GM18868 (cell line): ENCODE measurements around the gene SLIT2.

Experiments
- ATAC-seq: cut with Tn5 transposase; IDR thresholded peaks from one replicate; pipeline ENCODE4 v1.9.1; 2021; ENCODE audit warnings: mild to moderate bottlenecking, moderate library complexity; ENCODE audit not compliant: unreplicated experiment

SLIT2 gene

DNA sequence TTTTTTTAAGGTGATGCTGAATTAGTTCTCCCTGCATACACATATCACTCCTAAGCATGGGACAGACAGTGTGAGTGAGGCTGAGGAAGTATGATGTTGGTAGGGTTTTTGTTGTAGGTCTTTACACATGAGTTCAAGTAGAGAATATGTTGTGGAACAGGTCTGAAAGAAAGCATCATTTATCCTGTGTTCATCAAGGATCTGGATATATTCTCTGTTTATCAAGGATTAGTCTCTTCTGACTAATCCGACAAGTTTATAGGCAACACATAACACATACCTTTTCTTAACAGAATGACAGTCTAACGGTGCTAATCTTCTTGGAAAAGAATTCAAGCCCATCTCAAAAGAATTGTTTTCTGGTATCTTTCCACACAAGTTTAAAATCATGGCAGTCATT is 10.5 kb downstream of the SLIT2 start:
- no peak for ATAC-seq

DNA sequence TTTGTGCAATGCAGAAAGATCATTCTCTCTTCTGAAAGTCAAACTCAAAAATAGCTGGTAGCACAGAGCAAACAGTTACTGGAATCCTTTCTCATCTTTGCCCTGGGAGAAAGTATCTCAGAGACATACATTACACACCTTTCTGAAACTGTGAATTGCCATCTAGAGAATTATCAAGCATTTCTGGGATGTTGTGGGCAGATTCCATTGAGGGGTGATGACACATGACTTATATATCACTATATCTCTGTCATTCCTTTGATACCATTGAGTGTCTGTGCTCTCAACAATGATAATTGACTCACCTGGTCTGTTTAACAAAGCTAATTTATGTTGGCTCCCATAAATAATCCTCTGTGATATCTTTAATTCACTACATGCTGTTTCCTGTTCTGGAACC is 13.0 kb downstream of the SLIT2 start:
- ATAC-seq = no peak

DNA sequence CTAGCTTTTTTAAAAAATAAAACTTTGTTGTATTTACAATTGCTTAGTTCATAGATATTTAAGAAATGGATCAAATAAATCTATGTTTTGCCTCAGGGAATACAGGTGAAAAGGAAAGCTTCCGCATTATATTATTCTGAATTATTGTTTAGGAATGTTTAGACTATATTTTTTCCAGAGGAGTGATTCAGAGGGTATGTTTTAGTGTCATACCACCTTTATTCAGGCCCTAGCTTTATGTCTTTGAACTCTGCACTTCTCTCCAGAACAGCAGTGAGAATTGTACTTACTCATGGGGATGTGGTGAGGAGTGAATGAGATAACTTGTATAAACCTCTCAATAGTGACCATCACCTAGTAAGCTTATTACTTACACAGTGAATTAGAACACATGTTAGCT is 14.0 kb downstream of the SLIT2 start:
- no peak for ATAC-seq

DNA sequence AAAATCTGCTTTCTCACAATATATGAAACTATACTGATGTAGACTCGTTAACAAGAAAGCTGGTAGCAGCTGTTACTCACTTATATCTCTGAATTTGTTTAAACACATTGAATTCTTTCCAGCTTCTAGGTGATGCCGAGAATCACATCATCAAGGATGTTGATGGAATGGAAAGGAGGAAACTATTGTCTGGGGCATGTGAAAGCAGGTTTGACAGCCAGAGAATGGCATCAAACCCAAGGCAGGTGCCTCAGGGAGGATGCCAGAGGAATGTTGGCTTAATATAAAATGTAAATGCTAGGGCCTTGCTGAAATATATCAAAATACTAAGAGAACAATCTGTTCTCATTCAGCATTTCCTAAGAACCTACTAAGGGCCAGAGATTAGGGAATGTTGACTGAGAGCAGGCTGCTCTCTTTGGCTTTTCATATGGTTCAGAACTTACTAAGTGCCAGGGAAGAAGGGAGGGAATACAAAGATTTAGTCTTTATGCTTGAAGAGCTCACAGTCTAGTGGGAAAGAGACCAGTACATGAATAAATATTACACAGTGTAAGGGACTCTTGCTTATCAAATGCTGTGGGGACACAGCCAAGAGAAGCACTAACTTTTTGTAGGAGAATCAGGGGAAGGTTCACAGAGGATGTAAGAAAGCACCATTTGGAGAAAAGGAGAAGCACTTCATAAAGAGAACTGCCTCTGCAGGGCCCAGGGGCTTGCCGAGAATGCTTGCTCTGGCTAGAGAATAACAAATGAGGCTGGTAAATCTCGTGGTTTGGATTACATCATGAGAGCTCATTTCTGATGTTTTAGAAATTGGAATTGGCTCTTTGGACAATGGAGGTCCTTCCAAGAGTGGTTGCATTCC is 14.7 kb downstream of the SLIT2 start:
- no peak for ATAC-seq

DNA sequence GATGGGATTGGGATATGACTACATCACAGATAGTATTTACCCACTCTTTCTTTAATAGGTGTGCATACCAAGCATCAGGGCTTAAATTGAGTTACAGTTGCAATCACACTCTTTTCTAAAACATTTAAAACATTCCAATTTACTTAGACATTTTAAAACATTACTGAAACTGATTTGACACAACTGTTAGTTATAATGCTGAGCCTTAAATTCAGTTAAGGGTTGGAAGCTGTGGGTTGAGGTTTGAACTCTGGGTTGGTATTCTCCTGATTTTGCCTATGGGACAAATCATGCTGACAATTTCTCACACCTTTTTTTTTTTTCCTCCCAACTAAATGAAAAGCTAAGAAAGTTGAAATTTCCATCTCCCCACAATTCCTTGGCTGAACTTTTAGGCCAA is 16.3 kb downstream of the SLIT2 start:
- no peak for ATAC-seq

DNA sequence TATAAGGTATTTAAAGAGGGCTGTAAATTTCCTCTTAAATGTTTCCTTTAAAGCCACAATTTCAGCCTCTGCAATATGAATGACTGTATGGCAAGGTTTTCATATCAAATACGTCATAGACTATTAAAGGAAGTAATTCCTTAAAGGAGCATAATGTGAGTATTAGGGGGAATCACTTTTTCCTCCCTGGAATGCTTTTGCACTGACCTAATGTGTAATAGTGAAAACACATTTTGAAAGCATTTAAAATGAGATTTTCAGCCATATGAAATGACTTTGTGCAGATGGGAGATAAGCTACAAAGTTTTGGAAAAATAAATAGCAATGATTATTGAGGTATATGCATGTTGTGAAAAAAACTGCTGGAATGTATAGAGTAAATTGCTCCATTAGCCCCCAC is 17.6 kb downstream of the SLIT2 start:
- ATAC-seq = no peak

DNA sequence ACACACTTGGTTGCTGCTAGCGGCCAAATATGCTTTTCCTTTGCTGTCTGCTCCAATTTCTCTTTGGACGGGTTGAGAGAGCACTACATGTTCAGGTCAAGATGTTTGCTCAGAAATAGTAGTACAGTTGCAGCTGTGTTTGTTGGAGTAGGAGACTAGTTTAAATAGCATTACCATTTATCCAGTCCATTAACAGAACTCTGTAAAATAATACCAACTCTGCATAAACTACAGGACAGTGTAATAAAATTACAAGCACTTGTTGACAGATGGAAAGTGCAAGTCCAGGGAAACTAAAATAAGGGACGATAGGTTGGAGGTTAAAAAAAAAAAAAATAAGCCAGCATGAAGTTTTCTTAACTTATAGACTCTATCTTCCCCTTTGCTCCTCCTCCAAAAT is 20.2 kb downstream of the SLIT2 start:
- no peak for ATAC-seq

DNA sequence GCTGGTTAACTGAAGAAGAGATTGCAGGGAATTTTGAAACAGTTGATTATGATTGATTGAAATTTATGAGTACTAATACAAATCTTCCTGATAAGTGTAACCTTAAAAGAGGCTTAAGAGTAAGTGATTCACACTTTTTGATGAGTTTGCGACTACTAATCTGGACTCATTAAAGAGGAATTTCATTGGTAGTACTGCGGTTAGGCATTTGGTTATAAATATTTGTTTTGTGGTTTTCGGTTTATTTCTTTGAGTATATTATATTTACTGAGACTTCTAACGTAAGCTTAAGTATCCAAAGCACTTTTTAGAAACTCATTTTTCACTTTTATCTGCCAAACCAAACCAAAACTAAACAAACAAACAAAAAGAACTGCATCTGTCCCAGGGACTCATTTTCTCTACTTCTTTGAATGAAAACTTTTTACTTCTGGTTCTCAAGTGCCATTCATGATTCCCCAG is 20.7 kb downstream of the SLIT2 start:
- ATAC-seq = no peak

DNA sequence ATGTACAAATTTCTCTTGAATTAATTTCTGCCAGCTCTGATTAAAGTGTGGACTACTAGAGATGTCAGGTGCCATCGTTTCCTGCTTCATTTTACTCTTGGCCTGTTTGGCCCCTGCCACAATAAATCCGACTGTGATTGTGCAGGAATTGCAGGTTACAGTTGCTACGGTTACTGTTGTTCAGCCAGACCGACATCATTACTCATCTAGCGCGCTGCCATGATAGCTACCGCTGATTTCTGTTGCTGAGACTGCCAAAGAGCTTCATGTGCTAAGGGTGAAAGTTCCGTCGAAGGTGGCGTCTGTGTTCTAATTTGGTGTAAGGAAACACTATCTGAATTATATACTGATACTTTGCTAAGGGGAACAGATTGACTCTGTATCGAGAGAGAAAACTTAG is 22.1 kb downstream of the SLIT2 start:
- no peak for ATAC-seq

DNA sequence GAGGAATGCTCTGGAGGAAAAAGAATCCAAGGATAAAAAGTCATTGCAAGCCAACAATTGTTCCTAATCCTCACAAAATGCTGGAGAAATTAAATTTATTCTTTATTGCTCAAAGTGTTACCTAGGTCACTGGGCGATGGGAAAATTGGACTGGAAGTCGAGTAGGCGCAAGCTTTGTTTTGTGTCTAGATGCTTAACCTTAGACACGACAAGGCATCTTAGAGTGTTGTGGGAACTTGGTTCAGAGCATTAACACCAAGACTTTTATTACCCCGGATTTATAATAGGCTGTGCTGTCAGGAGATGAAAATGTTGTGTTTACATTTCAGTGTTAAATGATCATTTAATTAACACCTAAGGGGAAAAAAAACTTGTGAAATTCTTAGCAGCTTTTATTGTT is 25.1 kb downstream of the SLIT2 start:
- no peak for ATAC-seq

DNA sequence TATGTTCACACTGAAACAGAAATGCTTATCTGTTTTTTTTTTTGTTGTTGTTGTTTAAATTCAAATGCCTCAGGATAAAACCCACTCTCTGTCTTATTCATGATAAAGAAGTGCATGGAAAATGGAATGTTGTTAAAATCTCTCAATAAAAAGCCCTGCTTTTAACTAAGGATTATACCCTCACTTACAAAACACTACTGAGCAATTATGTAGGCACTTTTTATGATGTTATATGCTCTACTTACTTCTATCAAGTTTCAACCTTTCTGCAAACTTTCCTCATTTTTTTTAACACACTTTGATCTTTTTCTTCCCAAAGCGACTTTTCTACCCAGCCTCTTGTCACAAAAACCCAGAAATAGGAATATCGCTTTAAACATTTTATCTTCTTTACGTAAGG is 26.5 kb downstream of the SLIT2 start:
- ATAC-seq = no peak

DNA sequence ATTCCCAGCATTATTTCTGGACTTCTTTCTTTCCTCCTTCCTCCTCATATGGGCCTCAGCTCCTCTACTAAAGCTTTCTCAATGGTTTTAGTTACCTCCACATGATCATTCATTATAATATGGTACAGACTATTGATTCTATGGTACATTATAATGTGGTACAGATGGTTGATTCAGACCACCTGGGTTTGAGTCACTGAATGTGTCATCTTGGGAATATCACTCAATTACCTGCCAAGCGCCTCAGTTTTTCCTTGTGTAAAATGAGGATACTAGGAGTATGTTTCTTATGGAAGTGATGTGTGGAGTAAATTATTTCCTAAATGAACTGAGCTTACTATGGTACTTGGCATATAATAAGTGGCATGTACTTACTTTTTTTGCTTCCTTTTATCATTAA is 27.7 kb downstream of the SLIT2 start:
- no peak for ATAC-seq

DNA sequence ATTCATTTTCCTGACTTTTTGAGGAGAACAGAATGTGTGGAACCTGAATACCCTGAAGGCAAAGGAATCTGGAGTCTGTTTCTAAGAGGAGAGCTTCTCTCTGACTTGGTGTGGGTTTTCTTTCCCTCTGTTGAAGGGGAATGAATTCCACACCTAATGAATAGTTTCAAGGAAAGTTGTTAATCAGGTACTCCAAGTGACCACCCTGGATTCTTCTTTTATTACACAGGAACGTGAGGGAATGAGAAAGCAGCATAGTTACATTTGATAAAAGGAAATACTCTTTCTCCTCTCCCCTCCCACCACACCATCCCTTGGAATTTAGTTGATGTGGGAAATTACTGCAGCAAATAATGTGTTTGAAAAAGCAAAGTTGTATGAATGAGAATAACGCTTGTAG is 29.7 kb downstream of the SLIT2 start:
- ATAC-seq = no peak

DNA sequence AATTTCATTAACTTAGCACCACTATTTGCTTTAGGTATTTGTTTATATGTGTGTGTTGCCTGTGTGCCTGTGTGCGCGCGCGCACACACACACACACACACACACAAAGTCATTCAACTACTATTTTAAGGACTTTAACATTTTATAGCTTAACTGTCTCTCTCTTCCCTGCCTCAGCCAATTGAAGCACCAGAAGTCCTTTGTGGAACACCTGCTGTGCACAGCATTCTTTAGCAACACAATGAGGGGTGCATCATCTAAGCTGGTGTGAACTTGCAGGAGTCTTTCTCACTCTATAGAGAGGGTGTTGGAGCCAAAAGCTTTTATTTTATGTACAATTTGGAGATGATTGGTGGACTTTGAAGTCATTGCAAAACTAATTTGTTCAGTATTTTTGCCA is 31.3 kb downstream of the SLIT2 start:
- no peak for ATAC-seq

DNA sequence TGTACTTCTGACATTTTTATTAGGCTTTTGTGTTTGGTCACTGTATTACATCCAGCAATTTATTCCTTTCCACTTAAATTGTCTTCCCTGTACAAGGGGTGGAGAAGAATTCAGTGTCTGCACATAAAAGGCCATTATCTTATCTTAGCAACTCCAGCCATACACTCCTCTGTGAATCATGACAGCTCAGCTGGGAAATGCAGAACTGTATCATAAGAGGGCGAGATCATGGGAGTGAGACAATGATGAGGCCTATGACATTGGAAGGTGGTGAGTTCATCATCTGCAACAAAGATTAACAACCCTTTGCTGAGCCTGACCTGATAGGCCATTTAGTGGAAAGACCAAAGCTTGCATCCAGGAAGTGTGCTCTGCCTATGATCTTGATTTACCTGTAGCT is 33.3 kb downstream of the SLIT2 start:
- no peak for ATAC-seq

DNA sequence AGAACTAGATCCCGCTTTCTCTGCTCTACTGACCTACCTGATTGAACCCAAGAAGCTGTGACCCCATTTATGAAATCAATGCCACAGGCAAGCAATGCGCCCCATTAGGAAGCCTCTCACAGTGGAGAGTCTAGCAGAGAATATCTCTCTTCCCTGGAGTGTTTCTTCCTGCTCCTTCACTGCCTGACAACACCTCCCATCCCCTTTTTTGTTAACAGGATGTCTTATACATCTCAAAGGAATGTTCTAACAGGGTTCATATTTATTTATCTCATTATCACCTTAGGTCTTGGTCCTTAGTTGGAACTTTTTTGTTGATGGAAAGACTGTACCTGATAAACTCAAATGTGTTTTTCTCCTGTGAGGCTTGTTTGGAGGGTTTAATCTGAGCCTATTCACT is 35.5 kb downstream of the SLIT2 start:
- ATAC-seq = no peak

DNA sequence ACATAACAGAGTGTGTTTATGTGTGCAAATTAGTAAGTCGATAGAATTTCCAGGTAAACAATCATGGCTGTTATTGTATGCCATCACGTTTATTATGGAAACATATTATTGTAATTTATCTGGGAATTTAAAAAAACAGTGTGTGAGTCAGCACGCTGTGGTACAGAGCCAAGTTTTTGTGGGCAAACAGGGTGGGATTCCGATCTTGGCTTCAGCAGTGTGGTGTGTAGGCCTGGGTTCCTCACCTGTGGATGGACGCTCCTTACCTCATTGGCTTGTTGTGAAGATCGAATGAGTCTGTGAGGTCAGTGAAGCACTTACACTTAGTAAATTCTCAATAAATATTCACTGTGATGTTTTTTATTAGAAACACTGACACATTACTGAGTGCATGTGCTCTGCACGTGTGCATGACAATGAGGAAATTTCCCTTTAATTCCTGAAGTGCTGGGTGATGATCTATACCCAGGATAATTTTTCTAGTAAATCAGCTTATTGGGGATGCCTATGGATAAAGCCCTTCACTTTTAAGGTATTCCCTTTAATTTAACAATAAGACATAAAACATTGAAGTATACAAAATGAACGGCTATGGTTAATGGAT is 36.4 kb downstream of the SLIT2 start:
- ATAC-seq = no peak

DNA sequence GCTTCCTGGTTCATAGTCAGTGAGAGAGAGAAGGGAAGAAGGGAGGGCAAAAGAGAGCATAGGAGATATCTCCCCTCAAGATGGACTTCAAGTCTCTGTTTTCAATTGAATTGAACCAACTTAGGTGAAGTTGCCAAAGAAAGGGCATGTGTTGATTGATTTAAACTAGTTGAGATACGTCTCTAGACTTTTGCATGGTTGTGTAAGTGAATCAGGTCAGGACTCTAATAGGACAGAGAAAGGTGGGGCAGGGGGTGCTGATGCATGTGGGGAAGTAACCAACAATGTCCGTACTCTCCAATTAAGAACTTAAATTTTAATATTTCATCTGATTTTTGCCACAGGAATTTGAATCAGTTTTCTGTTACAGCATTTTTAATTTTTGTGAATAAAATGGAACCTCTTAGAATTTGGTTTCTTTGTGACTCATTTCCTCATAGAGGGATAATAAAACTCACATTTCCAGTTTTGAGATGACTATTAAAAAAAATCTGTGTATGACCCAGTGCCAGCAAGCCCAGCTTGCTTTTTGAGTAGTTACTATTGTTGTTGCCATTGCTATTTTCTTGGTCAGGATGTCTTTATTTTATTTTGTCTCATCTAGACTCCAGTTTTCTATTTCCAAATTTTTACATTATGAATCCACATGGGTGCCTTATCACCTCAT is 37.3 kb downstream of the SLIT2 start:
- ATAC-seq = no peak

DNA sequence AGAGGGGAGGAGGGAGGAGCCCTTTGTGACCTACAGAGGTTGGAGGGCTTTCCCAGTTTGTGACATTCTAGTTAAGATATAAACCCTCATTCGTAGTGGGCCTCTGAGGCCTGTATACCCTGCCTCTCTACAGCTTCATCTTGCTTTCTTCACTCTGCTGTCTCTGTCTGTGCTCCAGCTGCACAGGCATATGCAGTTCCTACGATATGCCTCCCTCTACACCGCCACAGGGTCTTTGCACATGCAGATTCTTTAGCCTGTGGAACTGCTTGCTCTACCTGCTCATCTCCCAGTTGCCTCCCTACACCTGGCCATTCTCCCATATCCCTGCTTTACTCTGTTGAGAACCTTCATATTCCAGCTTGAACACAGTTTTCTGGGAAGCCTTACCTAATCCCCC is 38.1 kb downstream of the SLIT2 start:
- ATAC-seq = no peak

DNA sequence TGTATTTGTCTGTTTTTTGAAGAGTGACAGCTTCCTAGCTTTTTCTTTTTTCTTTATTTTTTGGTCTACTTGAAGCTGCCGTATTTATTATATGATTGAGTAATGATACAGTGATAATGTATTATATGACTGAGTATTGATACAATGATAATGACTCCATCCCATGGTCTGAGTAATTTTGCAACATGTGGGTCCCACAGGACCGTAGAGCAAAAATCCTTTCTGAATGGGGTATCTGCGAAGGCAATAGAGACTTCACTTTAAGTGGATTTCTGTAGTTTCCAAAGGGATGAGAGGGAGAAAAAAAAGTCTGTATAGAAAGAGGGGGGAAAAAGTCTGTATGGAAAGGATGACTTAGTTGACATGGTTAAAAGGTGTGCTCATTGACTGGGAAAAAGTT is 41.0 kb downstream of the SLIT2 start:
- ATAC-seq = no peak

DNA sequence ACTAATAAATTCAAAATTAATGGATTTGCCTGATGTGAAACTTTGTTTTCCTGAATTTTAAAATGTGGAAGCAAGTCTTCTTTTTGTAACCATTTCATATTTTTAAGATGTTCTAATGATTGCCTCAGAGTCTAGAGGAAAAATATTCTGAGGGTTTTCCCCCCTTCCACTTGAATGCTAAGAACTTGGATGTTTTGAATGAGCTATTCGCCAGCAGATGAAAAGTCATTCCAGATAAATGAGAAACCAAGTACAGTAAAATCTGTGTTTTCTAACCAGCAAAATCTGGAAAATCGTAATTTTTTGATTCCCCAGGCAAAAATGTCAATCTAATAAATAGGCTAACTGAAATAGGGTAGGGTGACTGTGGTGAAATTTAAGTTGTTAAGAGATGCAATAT is 45.6 kb downstream of the SLIT2 start:
- no peak for ATAC-seq

DNA sequence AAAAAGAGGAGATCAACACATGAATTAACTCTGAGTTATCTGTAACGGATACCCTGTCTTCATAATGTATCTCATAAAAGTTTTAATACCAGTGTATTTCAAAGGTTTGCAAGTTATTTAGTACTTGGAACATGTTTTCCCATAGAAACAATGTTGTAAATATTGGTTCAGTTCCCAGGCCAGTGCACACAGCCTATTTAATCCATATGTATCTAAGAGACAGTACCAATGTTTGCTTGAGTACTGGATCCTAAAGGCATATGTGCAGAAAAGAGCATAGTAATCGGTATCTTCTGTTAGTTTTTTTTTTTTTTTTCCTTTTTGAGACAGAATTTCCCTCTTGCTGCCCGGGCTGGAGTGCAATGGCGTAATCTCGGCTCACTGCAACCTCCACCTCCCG is 46.1 kb downstream of the SLIT2 start:
- no peak for ATAC-seq
